ACC112 (cell line): ENCODE data around the gene DNAH7.
A peak's percentile ranks its signal among the peaks of the same experiment; 100 is the strongest.

ENCODE experiments used
- H2AFZ ChIP-seq: fragments of 200-600 bp; sonication (generic); one replicate; pipeline ENCODE4 v1.6.0; 2017; ENCODE audit warnings: antibody characterized with exemption, low read length; ENCODE audit not compliant: unreplicated experiment
- H3K27ac ChIP-seq: fragments of 200-600 bp; sonication (generic); 2 replicates; pipeline ENCODE4 v1.5.1; 2014; ENCODE audit warnings: low read depth, mild to moderate bottlenecking, antibody characterized with exemption, low read length, moderate library complexity
- H3K27me3 ChIP-seq: fragments of 200-600 bp; sonication (generic); 2 replicates; pipeline ENCODE4 v1.6.1; 2014; ENCODE audit warnings: mild to moderate bottlenecking, antibody characterized with exemption, low read length, moderate library complexity, mixed read lengths; ENCODE audit not compliant: insufficient read depth
- H3K36me3 ChIP-seq: fragments of 200-600 bp; sonication (generic); 2 replicates; pipeline ENCODE4 v1.6.1; 2016; ENCODE audit warnings: mild to moderate bottlenecking, antibody characterized with exemption, low read length, moderate library complexity, mixed read lengths; ENCODE audit not compliant: insufficient read depth
- H3K4me1 ChIP-seq: fragments of 200-600 bp; sonication (generic); one replicate; pipeline ENCODE4 v1.6.1; 2016; ENCODE audit warnings: low read length, mixed read lengths; ENCODE audit not compliant: insufficient read depth, unreplicated experiment, control insufficient read depth
- H3K4me3 ChIP-seq: fragments of 200-600 bp; sonication (generic); 2 replicates; pipeline ENCODE4 v1.5.1; 2014; ENCODE audit warnings: mild to moderate bottlenecking, low read depth, low read length
- H3K79me2 ChIP-seq: fragments of 200-600 bp; sonication (generic); one replicate; pipeline ENCODE4 v1.6.0; 2016; ENCODE audit warnings: low read length; ENCODE audit not compliant: control insufficient read depth, unreplicated experiment, insufficient read depth

The DNAH7 gene

GRCh38 chr2:195836002-195836401 is 232.6 kb downstream of the DNAH7 start:
- H2AFZ ChIP-seq = no peak overlapping the region
- no peak overlapping the region for H3K27ac ChIP-seq
- no peaks in the 10 kb centered on the region for H3K27me3 ChIP-seq
- H3K36me3 ChIP-seq = no peaks in the 10 kb centered on the region
- H3K4me3 ChIP-seq = no peak overlapping the region
- no peaks in the 10 kb centered on the region for H3K79me2 ChIP-seq
- H3K4me1 ChIP-seq = no peaks in the 10 kb centered on the region

GRCh38 chr2:195834836-195835235 is 233.8 kb downstream of the DNAH7 start:
- Histone ChIP-seq H2AFZ (no peak overlapping the region), H3K27me3 (no peaks in the 10 kb centered on the region), H3K27ac (no peak overlapping the region), H3K36me3 (no peaks in the 10 kb centered on the region), H3K4me1 (no peaks in the 10 kb centered on the region), H3K79me2 (no peaks in the 10 kb centered on the region), H3K4me3 (no peak overlapping the region)

GRCh38 chr2:195830968-195831950 is 237.4 kb downstream of the DNAH7 start:
- Histone ChIP-seq H3K27ac (no peak overlapping the region), H3K4me1 (no peaks in the 10 kb centered on the region), H3K79me2 (no peaks in the 10 kb centered on the region), H3K27me3 (no peaks in the 10 kb centered on the region), H3K36me3 (no peaks in the 10 kb centered on the region), H3K4me3 (no peak overlapping the region), H2AFZ (no peak overlapping the region)

DNA sequence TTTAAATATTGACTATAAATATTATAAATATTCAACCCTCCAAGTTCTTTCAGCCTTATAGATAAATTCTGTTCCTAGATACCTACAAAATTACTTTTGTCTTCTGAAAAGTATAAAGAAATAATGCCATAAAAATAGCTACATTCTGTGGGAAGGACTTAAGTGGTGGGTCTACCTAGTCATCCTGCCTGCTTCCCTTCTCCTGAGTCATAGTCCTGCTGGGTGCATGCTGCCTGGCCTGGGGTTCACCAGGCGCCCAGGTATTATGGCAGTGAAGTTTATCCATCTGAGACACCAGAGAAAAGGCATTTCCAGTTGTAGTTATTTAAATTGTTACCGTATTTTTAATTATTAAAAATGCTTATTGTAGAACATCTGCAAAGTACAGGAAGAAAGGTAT is 244.2 kb downstream of the DNAH7 start:
- Histone ChIP-seq H3K4me1 (peaks cover 26% of the 10 kb centered on the region), H3K36me3 (no peaks in the 10 kb centered on the region), H2AFZ (no peak overlapping the region), H3K27ac (no peak overlapping the region), H3K27me3 (no peaks in the 10 kb centered on the region), H3K79me2 (no peaks in the 10 kb centered on the region), H3K4me3 (no peak overlapping the region)

GRCh38 chr2:195823206-195823605 is 245.4 kb downstream of the DNAH7 start:
- no peak overlapping the region for H2AFZ ChIP-seq
- H3K4me1 ChIP-seq = peaks cover 34% of the 10 kb centered on the region
- H3K27ac ChIP-seq = no peak overlapping the region
- no peaks in the 10 kb centered on the region for H3K79me2 ChIP-seq
- H3K27me3 ChIP-seq = no peaks in the 10 kb centered on the region
- H3K4me3 ChIP-seq = no peak overlapping the region
- no peaks in the 10 kb centered on the region for H3K36me3 ChIP-seq

DNA sequence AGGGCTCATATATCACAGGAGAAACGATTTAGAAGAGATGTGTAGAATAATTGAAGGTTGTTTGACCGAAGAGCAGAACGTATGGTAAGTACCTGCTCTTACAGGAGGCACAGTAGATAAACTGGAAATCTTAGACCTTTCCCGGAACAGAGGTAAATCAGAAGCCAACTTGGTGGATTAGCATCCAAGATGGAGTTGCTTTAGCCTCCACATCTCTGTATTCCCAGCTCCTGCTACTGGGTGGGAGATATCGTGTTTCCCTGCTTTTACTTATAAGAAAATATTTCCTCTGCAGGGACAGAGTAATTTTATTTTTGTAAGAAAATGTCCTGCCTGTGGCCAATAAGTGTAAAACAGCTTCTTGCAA is 247.1 kb downstream of the DNAH7 start:
- no peaks in the 10 kb centered on the region for H3K27me3 ChIP-seq
- H3K4me1 ChIP-seq = peaks cover 34% of the 10 kb centered on the region
- H2AFZ ChIP-seq = no peak overlapping the region
- H3K36me3 ChIP-seq = no peaks in the 10 kb centered on the region
- H3K79me2 ChIP-seq = no peaks in the 10 kb centered on the region
- no peak overlapping the region for H3K4me3 ChIP-seq
- no peak overlapping the region for H3K27ac ChIP-seq

DNA sequence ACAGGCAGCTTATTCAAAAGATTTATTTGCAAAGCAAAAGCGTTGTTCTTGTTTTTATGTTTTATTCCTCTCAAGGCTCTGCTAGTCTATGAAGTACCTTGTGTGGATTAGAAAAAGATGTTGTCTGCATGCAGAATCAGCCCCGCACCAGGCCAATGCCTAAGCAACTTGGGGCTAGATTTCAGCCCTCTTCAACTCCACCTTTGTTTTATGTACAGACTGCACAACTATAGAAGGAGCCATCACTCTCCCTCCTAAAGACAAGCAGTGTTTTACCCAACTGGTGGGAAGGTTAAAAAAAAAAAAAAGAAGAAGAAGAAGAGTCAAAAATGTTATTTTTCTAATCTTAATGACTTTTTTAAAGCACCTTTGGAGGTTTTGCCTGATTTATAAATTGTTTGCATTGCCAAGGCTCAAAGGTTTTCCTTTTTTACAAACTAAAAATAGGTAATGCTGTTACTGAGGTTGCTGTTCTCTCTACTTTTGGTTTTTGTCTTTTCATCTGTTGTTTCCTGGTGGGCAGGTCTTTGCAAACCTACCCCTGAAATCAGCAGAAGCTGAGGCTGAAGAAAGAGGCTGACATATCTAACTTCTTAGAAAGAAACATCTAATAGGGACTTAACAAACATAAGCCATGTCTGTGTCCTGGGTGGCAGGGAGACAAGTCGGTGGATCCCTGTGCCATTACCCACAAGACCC is 247.6 kb downstream of the DNAH7 start:
- peak overlapping the region; percentile 45; the same call in 1 of the 2 replicates for H3K27ac ChIP-seq
- H3K36me3 ChIP-seq = no peaks in the 10 kb centered on the region
- H3K79me2 ChIP-seq = no peaks in the 10 kb centered on the region
- no peak overlapping the region for H3K4me3 ChIP-seq
- H2AFZ ChIP-seq = no peak overlapping the region
- no peaks in the 10 kb centered on the region for H3K27me3 ChIP-seq
- peaks cover 34% of the 10 kb centered on the region for H3K4me1 ChIP-seq

DNA sequence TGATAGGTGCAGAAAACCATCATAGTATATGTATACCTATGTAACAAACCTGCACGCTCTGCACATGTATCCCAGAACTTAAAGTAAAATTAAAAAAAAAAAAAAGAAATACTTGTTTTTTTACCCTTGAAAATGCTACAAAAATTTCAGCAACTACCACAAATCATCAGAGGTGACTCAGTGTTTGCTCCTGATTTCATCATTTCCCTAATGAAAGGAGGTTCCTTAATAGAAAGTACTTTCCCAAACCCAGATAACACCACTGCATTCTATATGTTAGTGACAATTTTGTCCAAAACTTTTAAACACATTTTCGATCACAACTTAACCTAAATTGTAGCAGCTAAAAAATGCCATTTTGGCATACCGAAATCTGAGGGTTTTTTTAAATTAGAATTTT is 248.3 kb downstream of the DNAH7 start:
- Histone ChIP-seq H2AFZ (no peak overlapping the region), H3K79me2 (no peaks in the 10 kb centered on the region), H3K27ac (peak overlapping the region; percentile 45; the same call in 1 of the 2 replicates), H3K4me3 (no peak overlapping the region), H3K27me3 (no peaks in the 10 kb centered on the region), H3K36me3 (no peaks in the 10 kb centered on the region), H3K4me1 (peaks cover 34% of the 10 kb centered on the region)

GRCh38 chr2:195819276-195819675 is 249.4 kb downstream of the DNAH7 start:
- H3K4me1 ChIP-seq = peaks cover 34% of the 10 kb centered on the region
- no peaks in the 10 kb centered on the region for H3K27me3 ChIP-seq
- no peaks in the 10 kb centered on the region for H3K79me2 ChIP-seq
- H3K4me3 ChIP-seq = peak overlapping the region; percentile 30; the same call in 1 of the 2 replicates
- peak overlapping the region; percentile 35 for H3K27ac ChIP-seq
- no peaks in the 10 kb centered on the region for H3K36me3 ChIP-seq
- no peak overlapping the region for H2AFZ ChIP-seq

DNA sequence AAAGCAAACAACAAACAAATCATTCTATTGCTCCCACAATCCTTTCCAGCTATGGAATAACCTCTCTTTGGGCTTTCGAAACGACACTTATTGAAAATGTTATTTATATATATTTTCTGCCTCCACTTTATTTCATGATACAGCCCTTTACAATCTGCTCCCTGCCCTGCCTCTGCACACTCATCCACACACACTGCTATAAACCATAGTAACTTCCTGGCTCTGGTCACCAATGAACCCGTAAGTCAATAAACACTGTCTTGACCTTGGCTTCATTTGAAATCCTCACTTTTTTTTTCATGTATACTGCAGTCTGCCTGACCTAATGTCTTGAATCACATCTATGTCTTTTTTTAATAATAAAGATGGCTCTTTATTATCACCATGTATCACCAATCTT is 250.1 kb downstream of the DNAH7 start:
- no peaks in the 10 kb centered on the region for H3K27me3 ChIP-seq
- no peak overlapping the region for H2AFZ ChIP-seq
- H3K27ac ChIP-seq = peak overlapping the region; percentile 35; the same call in 1 of the 2 replicates
- no peak overlapping the region for H3K4me3 ChIP-seq
- H3K79me2 ChIP-seq = no peaks in the 10 kb centered on the region
- H3K36me3 ChIP-seq = no peaks in the 10 kb centered on the region
- H3K4me1 ChIP-seq = peaks cover 34% of the 10 kb centered on the region
